ENCODE results near the gene CEP170B.
"Not testable (repeated sequence)": the region's sequence is repeated elsewhere in the genome, so short reads cannot be mapped to it uniquely, and the experiment has no call there.

CEP170B gene

DNA sequence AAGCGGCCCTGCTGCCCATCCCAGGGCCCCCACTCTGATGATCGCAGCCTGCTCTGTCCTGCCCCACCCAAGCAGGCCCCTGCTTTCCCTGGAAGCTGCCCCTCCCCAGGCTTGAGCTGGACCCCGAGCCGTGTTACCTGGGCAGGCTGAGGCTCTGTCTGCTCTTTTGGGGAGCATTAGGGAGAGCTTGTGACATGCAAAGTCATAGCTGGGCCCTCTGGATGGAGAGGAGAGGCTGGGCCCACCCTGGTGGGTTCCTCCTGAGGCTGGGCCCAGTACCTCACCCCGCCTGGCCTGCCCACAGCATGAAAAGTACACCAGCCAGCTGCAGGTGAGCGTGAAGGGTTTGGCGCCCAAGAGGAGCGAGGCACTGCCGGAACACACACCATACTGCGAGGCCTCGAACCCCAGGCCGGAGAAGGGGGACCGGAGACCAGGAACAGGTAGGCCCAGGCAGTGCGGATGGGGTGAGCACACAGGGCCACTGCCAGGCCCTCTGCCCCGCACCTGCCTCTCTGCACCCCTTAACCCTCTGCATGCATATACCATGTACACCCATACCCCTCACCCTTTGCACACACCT is 15.0 kb downstream of the CEP170B start:
- FAIRE-seq: no peak

DNA sequence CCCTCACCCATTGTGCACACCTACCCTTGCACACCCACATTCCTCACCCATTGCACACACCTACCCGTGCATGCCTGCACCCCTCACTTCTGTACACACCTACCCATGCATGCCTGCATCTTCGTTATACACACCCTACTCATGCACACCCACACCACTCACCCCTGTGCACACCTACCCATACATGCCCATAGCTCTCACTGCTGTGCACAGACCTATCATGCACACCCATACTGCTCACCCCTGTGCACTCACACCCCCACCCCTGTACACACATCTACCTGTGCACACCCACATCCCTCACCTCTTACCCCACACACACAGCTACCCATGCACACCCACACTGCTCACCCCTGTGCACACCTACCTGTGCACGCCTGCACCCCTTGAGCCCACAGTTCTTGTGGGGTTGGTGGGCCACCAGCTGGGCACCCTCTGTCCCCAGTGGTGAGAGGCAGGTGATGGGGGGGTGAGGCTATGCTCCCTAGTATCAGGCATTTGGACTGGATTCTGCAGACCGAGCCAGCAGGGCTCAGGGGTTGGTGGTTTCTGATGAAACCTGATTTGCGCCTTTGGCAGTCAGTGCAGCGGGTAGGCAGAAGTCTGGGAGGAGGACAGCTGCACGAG is 15.6 kb downstream of the CEP170B start:
- FAIRE-seq: no peak

DNA sequence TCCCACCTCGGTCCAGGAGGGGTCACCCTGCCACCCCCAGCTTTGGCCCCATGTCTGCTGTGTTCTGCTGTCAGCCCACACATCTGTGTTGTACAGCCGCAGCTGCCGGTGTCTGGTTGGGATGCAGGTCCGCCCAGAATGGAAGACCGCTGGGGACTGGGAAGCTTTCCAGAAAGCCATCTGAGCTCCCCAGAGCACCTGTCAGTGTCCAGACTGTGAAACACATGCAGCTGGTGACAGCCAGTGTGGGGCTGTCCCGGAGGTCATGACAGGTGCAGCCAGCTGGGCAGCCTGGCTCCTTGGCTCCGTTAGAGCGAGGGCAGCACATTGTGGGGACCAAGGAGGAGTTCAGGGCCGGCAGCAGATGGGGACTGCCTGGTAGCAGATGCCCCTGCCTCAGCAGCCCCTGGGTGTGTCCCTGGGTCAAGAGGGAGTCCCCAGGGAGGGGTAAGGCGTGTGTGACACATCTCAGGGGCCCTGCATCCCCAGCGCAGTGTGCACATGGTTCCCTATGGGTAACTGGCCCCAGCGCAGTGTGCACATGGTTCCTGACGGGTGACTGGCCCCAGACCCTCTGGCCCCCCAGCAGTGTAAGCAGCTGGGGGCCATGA is 16.4 kb downstream of the CEP170B start:
- FAIRE-seq: no peak

DNA sequence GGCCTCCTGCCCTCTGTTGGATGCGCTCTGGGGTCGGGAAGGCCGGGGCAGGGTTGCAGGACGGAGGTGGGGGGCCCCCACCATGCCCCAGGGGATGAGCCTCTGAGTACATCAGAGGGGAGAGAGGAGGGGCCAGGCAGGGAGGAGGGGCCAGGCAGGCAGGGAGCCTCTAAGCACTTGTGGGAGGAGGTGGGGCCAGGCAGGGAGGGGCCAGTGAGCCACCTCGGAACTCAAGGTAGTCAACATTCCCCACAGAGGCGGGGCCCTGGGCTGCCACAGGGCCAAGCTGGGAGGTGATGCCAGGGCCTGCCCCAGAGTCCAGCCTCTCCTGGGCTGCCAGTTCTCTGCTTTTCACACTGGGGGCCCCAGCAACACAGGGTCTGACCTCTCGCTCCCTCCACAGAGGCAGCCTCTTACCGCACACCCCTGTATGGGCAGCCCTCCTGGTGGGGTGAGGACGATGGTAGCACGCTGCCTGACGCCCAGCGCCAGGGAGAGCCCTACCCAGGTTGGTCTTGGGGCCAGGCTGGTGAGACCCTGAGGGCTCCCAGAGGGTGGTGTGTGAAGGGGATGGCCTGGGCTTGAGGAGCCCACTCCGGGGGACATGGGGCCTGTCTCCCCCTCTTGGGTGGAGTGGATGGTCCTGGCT is 17.4 kb downstream of the CEP170B start:
- FAIRE-seq: no peak

DNA sequence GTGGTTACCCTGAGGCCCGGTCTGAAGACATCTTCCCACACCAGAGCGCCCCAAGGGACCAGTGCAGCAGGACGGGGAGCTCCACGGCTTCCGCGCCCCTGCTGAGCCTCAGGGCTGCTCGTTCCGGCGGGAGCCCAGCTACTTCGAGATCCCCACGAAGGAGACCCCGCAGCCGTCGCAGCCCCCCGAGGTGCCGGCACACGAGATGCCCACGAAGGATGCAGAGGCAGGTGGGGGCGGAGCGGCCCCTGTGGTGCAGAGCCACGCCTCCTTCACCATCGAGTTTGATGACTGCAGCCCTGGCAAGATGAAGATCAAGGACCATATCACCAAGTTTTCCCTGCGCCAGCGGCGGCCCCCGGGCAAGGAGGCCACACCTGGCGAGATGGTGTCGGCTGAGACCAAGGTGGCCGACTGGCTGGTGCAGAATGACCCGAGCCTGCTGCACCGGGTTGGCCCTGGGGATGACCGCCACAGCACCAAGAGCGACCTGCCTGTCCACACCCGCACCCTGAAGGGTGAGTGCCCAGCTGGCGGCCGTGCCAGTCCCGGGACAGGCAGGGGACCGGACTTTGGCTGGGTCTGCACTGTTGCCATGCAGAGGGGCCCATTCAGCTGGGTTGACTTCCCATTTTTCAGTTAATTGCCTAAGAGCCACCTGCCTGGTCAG is 18.1 kb downstream of the CEP170B start:
- no peak for FAIRE-seq

DNA sequence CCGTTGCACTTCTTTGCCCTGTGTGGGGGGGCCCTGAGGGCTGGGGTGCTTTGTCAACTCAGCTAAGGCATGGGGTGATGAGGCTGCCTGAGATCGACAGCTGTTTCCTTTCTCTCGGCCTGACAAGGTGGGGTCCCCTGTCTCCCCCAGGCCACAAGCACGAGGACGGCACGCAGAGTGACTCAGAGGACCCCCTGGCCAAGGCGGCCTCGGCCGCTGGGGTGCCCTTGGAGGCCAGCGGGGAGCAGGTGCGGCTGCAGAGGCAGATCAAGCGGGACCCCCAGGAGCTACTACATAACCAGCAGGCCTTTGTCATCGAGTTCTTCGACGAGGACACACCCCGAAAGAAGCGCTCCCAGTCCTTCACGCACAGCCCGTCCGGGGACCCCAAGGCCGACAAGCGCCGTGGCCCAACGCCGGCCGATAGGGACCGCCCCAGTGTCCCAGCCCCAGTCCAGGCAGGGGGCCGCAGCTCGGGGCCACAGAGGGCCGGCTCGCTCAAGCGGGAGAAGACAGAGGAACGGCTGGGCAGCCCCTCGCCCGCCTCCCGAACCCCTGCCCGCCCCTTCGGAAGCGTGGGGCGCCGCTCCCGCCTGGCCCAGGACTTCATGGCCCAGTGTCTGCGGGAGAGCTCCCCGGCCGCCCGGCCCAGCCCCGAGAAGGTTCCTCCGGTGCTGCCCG is 18.8 kb downstream of the CEP170B start:
- FAIRE-seq: no peak

DNA sequence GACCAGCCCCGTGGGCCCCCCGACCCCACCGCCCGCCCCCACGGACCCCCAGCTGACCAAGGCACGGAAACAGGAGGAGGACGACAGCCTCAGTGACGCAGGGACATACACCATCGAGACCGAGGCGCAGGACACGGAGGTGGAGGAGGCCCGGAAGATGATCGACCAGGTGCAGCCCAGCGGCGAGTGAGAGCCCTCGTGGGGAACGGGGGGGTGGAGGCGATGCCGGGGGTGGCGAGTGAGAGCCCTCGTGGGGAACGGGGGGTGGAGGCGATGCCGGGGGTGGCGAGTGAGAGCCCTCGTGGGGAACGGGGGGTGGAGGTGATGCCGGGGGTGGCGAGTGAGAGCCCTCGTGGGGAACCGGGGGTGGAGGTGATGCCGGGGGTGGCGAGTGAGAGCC is 19.3 kb downstream of the CEP170B start:
- not testable (repeated sequence) for FAIRE-seq

DNA sequence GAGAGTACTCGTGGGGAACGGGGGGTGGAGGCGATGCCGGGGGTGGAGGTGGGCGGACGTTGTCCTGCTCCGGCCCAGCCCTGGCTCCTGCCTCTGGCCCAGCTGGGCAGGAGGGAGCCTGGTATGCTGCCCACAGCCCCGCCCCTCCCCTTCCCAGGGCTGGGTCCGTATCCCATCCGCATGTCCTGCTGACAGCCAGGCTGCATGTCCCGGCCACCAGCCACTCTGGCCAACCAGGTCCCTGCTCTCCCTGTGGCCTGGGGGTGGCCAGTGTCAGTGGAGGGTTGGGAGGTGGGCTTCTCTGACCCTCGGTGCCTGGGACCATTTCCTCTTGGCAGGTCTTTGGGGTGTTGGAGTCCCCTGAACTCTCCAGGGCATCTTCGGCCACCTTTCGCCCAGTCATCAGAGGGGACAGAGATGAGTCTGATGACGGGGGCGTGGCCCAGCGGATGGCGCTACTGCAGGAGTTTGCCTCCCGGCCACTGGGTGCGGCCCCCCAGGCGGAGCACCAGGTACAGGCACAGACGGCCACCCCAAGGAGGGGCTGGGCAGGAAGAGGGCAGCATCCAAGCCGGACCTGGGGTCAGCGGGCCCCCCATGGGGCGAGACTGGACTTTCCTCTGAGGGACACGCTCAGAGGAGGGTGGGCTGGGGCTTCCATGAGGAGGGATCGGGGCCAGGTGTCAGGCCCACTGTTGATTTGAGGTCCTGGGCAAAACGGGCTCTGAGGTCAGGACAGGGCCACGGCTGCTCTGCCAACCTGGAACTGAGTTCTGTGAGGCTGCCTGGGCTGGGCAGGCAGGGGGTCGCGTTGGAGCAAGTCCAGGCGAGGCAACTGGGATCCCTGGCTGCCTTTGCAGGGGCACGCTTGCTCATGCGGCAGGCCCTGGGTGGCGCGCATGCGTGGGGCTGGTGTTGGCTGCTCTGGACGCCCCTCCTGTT is 20.2 kb downstream of the CEP170B start:
- FAIRE-seq: no peak

DNA sequence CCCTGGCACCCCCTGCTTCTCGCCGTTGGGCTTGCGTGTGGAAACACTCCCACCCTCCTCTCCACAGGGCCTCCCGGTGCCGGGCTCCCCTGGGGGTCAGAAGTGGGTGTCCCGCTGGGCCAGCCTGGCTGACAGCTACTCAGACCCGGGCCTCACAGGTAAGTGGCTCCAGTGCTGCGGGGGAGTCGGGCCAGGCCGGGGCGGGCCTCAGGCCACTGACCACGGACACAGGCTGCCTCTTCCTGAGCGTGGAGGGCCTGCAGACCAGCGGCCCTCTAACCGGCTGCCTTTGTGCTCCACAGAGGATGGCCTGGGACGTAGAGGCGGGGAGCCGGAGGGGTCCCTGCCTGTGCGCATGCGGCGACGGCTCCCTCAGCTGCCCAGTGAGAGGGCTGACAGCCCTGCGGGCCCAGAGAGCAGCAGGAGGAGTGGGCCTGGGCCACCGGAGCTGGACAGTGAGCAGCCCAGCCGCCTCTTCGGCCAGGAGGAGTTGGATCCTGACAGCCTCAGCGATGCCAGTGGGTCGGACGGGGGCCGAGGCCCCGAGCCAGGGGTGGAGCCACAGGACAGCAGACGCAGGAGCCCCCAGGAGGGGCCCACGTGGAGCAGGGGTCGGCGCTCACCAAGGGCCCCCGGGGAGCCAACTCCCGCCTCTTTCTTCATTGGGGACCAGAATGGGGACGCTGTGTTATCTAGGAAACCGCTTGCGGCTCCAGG is 21.1 kb downstream of the CEP170B start:
- FAIRE-seq: no peak

DNA sequence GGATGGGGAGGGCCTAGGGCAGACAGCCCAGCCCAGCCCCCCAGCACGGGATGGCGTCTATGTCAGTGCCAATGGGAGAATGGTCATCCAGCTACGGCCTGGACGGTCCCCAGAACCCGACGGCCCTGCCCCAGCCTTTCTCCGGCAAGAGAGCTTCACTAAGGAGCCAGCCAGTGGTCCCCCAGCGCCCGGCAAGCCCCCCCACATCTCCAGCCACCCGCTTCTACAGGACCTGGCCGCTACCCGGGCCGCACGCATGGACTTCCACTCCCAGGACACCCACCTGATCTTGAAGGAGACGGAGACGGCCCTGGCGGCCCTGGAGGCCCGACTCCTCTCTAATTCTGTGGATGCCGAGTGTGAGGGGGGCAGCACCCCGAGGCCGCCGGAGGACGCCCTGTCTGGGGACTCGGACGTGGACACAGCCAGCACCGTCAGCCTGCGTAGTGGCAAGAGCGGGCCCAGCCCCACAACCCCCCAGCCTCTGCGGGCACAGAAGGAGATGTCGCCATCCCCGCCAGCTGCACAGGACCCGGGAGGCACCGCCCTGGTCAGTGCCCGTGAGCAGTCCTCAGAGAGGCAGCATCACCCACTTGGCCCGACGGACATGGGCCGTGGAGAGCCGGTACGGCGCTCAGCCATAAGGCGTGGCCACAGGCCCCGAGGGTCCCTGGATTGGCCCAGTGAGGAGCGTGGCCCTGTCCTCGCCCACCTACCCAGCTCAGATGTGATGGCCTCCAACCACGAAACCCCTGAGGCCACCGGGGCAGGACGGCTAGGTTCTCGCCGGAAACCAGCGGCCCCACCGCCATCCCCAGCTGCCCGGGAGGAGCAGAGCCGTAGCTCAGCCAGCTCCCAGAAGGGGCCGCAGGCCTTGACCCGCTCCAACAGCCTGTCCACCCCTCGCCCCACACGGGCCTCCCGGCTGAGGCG is 21.9 kb downstream of the CEP170B start:
- FAIRE-seq: no peak

DNA sequence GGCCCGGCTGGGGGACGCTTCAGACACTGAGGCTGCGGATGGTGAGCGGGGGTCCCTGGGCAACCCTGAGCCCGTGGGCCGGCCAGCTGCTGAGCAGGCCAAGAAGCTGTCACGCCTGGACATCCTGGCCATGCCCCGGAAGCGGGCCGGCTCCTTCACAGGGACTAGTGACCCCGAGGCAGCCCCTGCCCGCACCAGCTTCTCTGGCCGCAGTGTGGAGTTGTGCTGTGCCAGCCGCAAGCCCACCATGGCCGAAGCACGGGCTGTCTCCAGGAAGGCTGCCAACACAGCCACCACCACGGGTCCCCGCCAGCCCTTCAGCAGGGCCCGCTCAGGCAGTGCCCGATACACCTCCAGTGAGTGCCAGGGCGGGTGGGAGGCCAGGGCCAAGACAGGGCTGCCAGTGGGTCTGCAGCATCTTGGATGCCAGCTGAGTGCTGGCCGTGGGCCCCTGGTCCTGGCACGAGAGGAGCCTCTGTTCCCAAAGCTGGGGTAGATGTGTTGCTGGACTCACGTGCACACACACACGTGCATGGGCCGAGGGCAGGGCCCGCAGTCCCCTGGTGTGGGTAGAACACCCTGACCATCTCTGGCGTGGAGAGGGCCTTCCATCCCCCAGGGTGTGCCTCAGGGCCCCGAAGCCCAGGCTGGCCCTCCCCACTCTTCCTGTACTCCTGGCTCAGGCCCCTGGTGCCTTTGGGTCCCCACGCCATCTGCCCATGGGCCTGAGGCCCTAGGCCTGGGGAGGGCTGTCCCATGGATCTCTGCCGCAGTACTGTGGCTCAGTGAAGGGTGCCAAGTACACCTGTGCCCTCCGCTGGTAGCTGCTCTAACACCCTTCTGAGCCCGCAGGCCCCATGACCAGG is 22.8 kb downstream of the CEP170B start:
- FAIRE-seq: no peak

DNA sequence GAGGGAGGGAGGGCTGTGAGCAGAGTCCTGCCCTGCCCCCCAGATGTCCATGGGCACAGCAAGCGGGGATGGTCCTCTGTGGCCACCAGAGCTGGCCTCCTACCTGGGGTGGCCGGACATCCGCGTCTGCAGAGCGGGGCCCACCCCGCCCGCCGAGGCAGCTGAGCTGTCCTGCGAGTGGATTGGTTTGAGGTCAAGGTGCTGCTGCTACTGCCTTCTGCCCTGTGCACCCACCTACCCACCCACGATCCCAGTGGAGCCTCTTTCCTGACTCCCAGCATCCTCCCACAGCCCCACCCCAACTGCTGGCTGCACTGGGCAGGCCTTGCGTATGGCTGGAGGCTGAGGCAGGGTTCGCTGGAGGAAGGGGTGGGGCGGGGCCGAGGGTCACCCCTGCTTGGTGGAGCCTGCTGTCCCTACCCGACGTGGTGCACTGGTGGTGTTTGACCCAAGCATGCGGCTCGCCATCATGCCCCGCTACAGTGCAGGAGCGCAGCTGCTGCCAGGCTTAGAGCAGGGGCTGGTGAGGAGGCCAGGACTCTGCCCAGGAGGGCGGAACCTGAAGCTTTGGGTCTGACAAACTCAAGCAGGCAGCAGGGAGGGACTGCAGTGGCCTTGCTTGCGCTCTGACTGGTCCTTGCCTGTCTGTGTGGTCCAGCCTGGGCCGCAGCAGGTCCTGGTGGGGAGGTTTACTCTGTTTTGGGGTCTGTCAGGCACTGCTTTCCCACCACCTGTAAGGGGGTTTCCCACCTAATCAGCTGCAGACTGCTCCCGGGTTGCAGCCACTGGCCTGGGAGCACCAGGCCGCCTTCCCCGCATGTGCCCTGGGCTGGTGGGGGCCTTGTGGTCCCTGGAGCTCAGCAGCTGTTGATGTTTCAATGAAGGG is 23.7 kb downstream of the CEP170B start:
- no peak for FAIRE-seq

DNA sequence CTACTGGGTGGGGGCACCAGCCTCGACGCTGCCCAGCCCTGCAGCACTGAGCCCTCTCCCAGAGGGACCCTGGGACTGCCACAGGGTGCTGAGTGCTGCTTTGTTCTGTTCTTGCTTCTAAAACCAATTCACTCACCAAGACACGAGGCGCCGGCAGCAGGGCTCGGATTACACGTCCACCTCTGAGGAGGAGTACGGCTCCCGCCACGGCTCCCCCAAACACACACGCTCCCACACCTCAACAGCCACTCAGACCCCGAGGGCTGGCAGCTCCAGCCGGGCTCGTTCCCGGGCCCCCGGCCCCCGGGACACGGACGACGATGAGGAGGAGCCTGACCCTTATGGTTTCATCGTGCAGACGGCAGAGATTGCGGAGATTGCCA is 24.3 kb downstream of the CEP170B start:
- FAIRE-seq: no peak

DNA sequence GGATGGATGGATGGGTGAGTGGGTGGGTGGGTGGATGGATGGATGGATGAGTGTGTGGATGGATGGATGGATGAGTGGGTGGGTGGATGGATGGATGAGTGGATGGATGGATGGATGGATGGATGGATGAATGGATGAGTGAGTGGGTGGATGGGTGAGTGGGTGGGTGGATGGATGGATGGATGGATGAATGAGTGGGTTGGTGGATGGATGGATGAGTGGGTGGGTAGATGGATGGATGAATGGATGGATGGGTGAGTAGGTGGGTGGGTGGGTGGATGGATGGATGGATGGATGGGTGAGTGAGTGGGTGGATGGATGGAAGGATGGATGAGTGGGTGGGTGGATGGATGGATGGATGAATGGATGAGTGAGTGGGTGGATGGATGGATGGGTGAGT is 25.2 kb downstream of the CEP170B start:
- not testable (repeated sequence) for FAIRE-seq

DNA sequence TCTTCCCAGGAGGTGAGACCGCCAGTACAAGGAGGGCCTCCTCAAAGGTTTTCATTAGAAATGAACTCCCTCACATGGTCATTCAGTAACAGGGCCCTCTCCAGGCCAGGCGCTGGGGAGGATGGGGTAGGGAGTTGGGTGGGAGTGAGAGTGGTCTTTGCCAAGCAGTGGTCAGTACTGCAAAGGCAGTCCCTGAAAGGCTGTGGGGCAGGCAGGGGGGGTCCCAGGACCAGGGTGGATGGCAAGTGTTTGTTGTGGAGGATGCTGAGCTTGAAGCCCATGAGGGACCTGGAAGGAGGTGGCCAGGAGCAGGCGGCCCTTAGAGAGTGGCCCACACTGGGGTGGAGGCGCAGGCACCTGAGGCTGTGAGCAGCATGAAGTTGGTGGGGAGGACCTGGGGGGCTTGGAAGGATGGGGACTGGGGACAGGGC is 26.1 kb downstream of the CEP170B start:
- no peak for FAIRE-seq

DNA sequence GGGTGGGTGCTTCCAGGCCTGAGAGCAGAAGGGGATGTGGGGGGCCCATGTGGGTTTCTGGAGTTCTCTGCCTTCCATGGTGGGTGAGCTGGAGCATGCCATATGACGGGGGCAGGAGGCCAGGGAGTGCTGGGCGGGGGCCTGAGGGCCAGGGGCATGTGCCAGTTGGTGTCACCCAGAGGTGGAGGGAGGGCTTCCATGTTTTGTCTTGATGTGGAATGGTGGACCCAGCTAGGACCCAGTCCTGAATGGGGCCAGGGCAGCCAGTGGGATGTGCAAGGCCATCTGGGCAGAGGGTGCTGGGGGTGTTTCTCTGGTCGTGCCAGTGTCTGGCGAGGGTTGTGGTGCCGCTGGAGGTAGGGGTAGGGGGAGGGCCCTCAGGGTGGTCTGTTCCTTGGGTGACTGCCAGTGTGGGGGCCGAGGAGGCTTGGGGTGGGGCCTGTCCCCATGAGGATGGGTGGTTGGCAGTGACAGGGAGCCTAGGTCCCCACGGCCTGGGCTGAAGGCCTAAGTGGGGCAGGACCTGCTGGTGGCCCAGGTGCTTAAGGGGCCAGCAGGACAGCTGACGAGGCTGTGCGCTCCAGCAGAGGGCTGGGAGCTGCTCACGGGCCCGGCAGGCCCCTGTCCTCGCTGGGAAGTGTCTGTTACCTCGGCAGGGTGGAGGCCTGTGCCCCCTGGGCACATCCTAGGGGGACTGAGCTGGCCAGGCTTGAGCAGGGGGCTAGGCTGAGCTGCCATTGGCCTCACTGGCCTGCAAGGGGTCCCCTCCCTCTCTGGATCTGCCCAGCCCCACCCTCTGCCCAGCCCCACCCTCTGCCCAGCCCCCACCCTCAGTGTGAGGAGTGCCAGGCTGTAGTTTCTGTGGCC is 26.8 kb downstream of the CEP170B start:
- no peak for FAIRE-seq
